Measurements from ENCODE around the gene USF3. TPM values are rescaled to one million over a fixed set of nuclear protein-coding genes. Genes with fewer than 3 reads are reported as not detected.
A peak's percentile ranks its signal among the peaks of the same experiment; 100 is the strongest.

Gene USF3
- total and polyA plus RNA-seq, 2 of the 13 experiments (the other 11 are each of a cell fraction or from before 2014, with no cell fraction given), result 6.3 to 15.2 TPM

DNA sequence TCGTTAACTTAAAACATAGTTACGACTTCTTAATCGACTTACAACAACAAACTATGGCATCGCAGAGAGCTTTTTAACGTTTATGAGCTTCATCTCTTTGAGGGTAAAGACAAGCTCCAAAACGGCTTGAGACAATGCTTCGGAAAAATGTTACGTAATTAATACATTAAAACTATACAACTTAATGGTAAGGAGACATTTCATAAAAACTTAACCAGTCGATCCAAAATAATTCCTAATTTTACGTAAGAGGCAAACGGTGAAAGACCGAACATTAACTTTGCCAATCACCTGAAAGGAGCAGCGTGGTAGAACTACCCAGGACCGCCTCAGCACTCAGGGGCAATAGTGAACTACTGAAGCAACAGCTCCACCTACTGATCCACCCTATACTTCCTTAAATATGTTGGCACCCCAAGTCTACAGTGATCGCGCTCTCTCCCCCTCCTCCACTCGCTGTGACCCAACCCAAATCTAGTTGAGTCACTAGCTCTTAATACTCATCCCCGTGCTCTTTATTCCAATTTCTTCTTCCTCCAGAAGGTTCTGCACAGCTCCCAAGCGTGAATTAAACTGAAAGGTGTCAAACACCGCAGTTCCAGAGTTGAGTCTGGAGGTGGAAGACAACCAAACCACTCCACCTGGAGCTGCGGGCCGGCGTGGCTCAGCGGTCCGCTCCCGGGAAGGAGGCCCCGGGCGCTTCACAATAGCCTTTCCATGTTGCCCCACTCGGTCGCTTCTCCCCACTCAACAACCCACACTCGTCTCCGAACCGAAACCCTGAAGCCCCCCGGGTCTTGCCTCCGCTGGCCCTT, 48.7 kb upstream of the USF3 start (continued):
- TF ChIP-seq, protein P1, sequence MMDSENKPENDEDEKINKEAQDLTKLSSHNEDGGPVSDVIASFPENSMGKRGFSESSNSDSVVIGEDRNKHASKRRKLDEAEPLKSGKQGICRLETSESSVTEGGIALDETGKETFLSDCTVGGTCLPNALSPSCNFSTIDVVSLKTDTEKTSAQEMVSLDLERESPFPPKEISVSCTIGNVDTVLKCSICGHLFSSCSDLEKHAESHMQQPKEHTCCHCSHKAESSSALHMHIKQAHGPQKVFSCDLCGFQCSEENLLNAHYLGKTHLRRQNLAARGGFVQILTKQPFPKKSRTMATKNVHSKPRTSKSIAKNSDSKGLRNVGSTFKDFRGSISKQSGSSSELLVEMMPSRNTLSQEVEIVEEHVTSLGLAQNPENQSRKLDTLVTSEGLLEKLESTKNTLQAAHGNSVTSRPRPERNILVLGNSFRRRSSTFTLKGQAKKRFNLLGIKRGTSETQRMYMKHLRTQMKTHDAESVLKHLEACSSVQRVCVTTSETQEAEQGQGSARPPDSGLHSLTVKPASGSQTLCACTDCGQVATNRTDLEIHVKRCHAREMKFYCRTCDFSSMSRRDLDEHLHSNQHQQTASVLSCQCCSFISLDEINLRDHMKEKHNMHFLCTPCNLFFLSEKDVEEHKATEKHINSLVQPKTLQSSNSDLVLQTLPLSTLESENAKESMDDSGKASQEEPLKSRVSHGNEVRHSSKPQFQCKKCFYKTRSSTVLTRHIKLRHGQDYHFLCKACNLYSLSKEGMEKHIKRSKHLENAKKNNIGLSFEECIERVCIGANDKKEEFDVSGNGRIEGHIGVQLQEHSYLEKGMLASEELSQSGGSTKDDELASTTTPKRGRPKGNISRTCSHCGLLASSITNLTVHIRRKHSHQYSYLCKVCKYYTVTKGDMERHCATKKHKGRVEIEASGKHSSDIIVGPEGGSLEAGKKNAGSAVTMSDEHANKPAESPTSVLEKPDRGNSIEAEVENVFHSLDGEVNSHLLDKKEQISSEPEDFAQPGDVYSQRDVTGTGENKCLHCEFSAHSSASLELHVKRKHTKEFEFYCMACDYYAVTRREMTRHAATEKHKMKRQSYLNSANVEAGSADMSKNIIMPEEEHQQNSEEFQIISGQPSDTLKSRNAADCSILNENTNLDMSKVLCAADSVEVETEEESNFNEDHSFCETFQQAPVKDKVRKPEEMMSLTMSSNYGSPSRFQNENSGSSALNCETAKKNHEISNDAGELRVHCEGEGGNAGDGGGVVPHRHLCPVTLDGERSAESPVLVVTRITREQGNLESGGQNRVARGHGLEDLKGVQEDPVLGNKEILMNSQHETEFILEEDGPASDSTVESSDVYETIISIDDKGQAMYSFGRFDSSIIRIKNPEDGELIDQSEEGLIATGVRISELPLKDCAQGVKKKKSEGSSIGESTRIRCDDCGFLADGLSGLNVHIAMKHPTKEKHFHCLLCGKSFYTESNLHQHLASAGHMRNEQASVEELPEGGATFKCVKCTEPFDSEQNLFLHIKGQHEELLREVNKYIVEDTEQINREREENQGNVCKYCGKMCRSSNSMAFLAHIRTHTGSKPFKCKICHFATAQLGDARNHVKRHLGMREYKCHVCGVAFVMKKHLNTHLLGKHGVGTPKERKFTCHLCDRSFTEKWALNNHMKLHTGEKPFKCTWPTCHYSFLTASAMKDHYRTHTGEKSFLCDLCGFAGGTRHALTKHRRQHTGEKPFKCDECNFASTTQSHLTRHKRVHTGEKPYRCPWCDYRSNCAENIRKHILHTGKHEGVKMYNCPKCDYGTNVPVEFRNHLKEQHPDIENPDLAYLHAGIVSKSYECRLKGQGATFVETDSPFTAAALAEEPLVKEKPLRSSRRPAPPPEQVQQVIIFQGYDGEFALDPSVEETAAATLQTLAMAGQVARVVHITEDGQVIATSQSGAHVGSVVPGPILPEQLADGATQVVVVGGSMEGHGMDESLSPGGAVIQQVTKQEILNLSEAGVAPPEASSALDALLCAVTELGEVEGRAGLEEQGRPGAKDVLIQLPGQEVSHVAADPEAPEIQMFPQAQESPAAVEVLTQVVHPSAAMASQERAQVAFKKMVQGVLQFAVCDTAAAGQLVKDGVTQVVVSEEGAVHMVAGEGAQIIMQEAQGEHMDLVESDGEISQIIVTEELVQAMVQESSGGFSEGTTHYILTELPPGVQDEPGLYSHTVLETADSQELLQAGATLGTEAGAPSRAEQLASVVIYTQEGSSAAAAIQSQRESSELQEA (CRISPR knock-in tag; IDR thresholded peaks at IDR 0.05; ENCODE audit: not compliant biosample characterization), result peak; percentile 19
- TF ChIP-seq, protein P2, sequence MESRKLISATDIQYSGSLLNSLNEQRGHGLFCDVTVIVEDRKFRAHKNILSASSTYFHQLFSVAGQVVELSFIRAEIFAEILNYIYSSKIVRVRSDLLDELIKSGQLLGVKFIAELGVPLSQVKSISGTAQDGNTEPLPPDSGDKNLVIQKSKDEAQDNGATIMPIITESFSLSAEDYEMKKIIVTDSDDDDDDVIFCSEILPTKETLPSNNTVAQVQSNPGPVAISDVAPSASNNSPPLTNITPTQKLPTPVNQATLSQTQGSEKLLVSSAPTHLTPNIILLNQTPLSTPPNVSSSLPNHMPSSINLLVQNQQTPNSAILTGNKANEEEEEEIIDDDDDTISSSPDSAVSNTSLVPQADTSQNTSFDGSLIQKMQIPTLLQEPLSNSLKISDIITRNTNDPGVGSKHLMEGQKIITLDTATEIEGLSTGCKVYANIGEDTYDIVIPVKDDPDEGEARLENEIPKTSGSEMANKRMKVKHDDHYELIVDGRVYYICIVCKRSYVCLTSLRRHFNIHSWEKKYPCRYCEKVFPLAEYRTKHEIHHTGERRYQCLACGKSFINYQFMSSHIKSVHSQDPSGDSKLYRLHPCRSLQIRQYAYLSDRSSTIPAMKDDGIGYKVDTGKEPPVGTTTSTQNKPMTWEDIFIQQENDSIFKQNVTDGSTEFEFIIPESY (CRISPR knock-in tag; IDR thresholded peaks at IDR 0.05), result no peak
- no peak for TF ChIP-seq PAWR (CRISPR knock-in tag; IDR thresholded peaks at IDR 0.05; ENCODE audit: borderline replicate concordance)
- no peak for TF ChIP-seq DPF2 (CRISPR knock-in tag; IDR thresholded peaks at IDR 0.05; ENCODE audit: borderline replicate concordance, low read depth)
- no peak for TF ChIP-seq ZSCAN25 (CRISPR knock-in tag; IDR thresholded peaks at IDR 0.05)
- no peak for TF ChIP-seq LCORL (IDR thresholded peaks at IDR 0.05)
- TF ChIP-seq LCORL (CRISPR knock-in tag; IDR thresholded peaks at IDR 0.05), result 0 out of 2 replicates have a peak, but pooled peaks have one; percentile 18
- TF ChIP-seq ZNF317 (CRISPR knock-in tag; IDR thresholded peaks at IDR 0.05), result 0 out of 2 replicates have a peak, but pooled peaks have one; percentile 49
- no peak for TF ChIP-seq ZFX (CRISPR knock-in tag; IDR thresholded peaks at IDR 0.05; ENCODE audit: low read depth)
- peak; percentile 85 for TF ChIP-seq ELF3 (CRISPR knock-in tag; IDR thresholded peaks at IDR 0.05)
- TF ChIP-seq EP300 (IDR thresholded peaks at IDR 0.05; ENCODE audit: low read depth in 2 of 2, low read length in 2 of 2), result 0 out of 4 replicates have a peak, but pooled peaks of 1 of the 2 experiments have one; percentile 5
- TF ChIP-seq EP300 (CRISPR knock-in tag; IDR thresholded peaks at IDR 0.05; ENCODE audit: borderline replicate concordance), result no peak
- TF ChIP-seq, protein P3, sequence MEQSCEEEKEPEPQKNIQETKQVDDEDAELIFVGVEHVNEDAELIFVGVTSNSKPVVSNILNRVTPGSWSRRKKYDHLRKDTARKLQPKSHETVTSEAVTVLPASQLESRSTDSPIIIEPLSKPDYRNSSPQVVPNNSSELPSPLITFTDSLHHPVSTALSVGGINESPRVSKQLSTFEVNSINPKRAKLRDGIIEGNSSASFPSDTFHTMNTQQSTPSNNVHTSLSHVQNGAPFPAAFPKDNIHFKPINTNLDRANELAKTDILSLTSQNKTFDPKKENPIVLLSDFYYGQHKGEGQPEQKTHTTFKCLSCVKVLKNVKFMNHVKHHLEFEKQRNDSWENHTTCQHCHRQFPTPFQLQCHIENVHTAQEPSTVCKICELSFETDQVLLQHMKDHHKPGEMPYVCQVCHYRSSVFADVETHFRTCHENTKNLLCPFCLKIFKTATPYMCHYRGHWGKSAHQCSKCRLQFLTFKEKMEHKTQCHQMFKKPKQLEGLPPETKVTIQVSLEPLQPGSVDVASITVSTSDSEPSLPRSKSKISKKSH (CRISPR knock-in tag; IDR thresholded peaks at IDR 0.05; ENCODE audit: borderline replicate concordance), result no peak; the same call in 1 of the 2 replicates
- TF ChIP-seq TBX2 (CRISPR knock-in tag; IDR thresholded peaks at IDR 0.05; ENCODE audit: borderline replicate concordance), result 0 out of 2 replicates have a peak, but pooled peaks have one; percentile 4
